GM12878 (cell line): Measurements from ENCODE around the gene NOTCH1.

Source experiments
- CREM ChIP-seq: IDR thresholded peaks from 2 replicates; pipeline ENCODE4 v1.6.1; 2014; ENCODE audit warnings: antibody characterized with exemption, low read depth
- MAX ChIP-seq: IDR thresholded peaks from 2 replicates; pipeline ENCODE4 v1.6.1; 2012; ENCODE audit warnings: low read depth, low read length, improper control_type of control experiment
- ZNF384 ChIP-seq: IDR thresholded peaks from 2 replicates; pipeline ENCODE4 v1.6.1; 2012; ENCODE audit warnings: low read depth, mild to moderate bottlenecking, low read length, improper control_type of control experiment, borderline replicate concordance

- TF ChIP-seq MAX, result no peak
- TF ChIP-seq CREM, result no peak
- TF ChIP-seq ZNF384, result no peak
These were observed 24.5 kb upstream of the NOTCH1 start for GRCh38 chr9:136570191-136570845.
